Head of caudate nucleus (tissue), 42 donors: Measurements from ENCODE around the gene ALDH3B2.
"Not testable (repeated sequence)": the region's sequence is repeated elsewhere in the genome, so short reads cannot be mapped to it uniquely, and the experiment has no call there.

Experiments
- DNase-seq, 42 donors: peaks; one replicate each; pipeline versions ENCODE4 v3.0.0 to v3.0.0-alpha.2; 2020 to 2021; ENCODE audit warnings: mixed read lengths in 7 of 42
- intact Hi-C: fragments of 100-400 bp; cut with DNase I; formaldehyde crosslinking; loops from one replicate; pipeline ENCODE4 v1.15.0; 2022

The ALDH3B2 gene

GRCh38 chr11:67648140-67648795 lies 26.2 kb downstream of the ALDH3B2 start:
- intact Hi-C loops, result no loop called here
- DNase-seq, result peak in 1 of 42 donors; percentile 17

DNA sequence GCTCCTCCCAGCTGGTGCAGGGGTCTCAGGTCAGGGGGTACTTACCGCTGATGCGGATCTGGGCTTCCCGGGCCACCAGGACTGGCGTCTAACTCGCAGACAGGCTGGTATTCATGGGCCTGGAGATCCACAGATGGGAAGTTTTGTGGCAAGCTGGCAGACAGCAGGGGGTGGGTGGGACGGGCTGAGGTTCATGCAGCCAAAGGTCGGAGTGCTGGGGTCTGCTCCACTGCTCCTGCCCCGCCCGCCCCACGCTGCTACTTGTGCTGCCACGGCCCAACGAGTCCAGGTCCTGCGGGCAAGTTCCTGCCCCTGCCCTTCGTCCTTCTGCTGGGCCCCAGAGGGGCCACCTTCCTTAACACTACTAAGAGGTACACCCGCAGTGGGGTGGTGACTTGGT lies 27.0 kb downstream of the ALDH3B2 start:
- peak in 2 of 42 donors; percentile 7 to 26 for DNase-seq
- intact Hi-C loops, result no loop called here

- DNase-seq, result peak in 3 of 42 donors; percentile 4 to 31 (median 15)
Measured at GRCh38 chr11:67646535-67647336, 27.7 kb downstream of the ALDH3B2 start.

GRCh38 chr11:67645521-67646461 lies 28.6 kb downstream of the ALDH3B2 start:
- DNase-seq, result peak in 2 of 42 donors; percentile 7 to 18
- intact Hi-C loops, result no loop called here

More at GRCh38 chr11:67646535-67647336, 27.7 kb downstream of the ALDH3B2 start:
- intact Hi-C loops, result no loop called here

GRCh38 chr11:67644472-67645418 lies 29.7 kb downstream of the ALDH3B2 start:
- intact Hi-C loops, result no loop called here
- DNase-seq, result peak in 3 of 42 donors; percentile 4 to 20 (median 10)

DNA sequence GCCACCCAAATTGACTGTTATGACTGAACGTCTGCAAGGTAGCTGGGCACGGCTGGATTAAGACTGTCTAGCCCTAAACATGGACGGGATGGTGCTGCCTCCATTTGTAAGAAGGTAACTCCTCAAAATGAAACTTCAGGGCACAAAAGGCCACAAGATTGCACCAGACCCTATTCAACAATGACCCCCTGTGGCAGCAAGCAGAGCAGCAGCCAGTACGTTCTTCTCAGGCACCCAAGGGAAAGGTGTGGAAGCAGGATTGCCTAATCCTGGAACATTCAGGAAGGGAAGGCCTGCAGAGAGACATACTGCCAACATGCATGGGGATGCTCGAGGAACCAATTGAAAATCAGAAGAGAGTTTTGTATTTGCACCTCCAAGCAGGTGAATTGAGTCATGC lies 30.4 kb downstream of the ALDH3B2 start:
- intact Hi-C loops, result no loop called here
- peak in 1 of 42 donors; percentile 4 for DNase-seq

- DNase-seq, result peak in 1 of 42 donors; percentile 4
- intact Hi-C loops, result no loop called here
Measured at GRCh38 chr11:67642173-67643120, 32.0 kb downstream of the ALDH3B2 start.

DNA sequence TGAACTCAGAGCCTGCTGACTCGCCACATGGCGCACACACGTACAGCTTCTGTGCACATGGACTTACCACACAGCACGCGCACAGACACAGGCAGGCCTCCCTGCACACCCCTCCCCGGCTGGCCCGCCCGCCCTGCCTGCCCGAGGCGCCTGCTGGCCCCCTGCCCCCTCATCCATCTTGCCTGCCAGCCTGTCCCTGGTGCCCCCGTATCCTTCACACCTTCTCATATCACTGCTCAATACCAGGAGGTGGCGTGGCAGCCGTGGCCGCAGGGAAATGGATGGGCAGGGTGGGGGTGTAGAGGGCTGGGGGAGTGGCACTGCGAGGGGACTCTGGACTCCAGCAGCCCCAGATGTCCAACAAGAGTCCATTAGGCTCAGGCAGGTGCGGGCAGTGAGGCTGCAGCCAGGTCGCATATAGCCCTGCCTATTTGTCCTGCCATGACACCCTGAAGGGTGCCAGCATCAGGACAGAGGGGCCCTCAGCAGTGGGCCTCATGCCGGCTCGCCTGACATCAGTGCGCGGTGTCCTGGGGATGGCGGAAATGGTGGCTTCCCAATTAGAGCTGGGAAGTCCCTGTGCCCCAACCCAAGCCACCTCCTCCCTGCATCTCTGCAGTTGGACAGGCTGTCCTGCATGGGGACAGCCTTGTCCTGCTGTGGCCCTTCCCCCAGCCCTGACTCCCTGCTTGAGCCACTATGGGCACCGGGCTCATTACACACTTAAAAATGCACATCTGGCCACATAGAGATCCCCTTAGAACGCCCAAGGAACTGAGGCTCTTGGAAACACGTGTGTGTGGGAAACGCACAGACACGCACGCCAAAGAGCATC lies 32.9 kb downstream of the ALDH3B2 start:
- intact Hi-C loops, result no loop called here
- DNase-seq, result peak in 1 of 42 donors; percentile 14

- DNase-seq, result peak in 1 of 42 donors; percentile 1
- intact Hi-C loops, result no loop called here
Measured at GRCh38 chr11:67640758-67641337, 33.6 kb downstream of the ALDH3B2 start.

- intact Hi-C loops, result no loop called here
- peak in 40 of 42 donors; percentile 30 to 86 (median 68) for DNase-seq
Measured at GRCh38 chr11:67640021-67640757, 34.2 kb downstream of the ALDH3B2 start.

GRCh38 chr11:67639438-67639859 lies 35.0 kb downstream of the ALDH3B2 start, which contains the start of gene TBX10:
Gene TBX10, minus strand, starts transcription at chr11:67639763. Its CDS starts 291 bp downstream, at chr11:67639472.
- intact Hi-C loops, result no loop called here
- peak in 2 of 42 donors; percentile 4 to 8 for DNase-seq

DNA sequence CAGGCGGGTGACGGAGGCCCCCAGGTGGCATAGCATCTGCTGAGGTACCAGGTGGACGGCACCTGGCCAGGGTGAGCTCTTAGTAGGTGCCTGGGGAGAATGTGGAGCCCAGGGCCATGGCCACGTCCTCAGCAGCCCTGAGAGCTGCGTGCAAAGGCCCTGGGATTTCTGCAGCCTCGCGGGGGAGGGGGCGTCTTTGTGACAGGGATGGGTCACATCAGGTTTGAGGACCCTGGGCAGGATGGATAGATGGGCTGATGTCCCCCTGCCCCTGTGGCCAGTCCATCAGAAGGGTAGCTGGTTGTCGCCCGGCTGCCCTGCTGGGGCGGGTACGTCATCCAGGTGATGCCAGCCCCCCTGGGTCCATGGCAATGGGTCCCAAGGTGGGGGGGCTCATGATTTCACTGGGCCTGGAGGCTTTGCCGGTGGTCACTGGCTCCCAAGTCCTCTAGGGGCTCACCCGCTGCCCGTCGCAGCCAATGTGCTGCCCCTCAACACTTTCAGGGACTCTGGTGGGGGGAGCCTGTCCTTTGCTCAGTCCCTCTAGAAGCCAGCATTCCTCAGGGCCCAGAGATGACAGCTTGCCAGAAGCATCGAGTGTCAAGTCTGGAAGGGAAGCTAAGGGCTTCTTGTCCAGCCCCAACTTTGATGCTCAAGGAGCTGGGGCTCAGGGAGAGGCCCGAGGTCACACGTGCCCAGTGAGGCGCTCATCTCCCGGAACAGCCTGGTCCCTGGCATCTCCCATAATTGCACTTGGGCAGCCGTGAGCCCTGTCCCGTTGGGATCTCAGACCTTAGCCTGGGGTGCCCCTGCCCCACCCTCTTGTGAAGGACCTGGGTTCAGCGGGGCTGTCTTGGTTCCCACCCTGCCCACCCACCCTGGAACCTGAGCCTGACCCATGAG lies 35.6 kb downstream of the ALDH3B2 start:
- peak in 3 of 42 donors; percentile 4 to 28 (median 13) for DNase-seq
- intact Hi-C loops, result no loop called here

- intact Hi-C loops, result not testable (repeated sequence)
- DNase-seq, result peak in 1 of 42 donors; percentile 2
Measured at GRCh38 chr11:67637441-67637840, 37.0 kb downstream of the ALDH3B2 start.

DNA sequence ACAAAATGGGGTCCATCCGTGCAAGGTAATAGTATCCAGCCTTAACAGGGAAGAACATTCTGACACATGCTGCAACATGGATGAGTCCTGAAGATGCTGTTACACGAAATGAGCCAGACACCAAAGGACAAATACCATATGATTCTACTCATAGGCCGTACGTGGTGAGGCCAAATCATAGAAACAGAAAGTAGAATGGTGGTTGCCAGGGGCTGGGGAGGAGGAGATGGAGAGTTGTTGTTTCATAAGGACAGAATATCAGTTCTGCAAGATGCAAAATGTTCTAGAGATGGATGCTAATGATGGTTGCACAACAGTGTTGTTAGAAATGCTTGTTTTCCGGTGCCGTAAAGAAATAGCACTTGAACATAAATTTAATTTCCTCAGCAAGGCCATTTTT lies 37.5 kb downstream of the ALDH3B2 start:
- intact Hi-C loops, result no loop called here
- DNase-seq, result no peak
